Measurements from ENCODE around the gene PDZRN4.

DNA sequence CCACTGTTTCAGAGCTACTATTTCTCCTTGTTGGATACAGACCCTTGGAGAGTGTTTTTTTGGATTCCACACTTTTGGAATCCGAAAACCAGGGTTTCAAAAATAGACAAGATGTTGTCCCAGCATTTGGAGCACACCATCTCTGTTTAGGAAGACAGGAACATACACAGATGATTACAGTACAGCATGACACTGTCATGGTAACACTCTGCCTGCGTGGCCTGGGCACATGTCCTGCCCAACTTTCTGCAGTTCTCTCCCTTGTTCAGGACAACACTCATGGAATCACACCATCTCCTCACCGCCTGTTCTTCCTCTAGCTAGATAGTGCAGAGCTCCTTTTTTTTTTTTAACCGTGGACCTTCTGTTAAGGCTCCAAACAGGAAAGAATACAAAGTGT, 369.2 kb downstream of the PDZRN4 start:
- TF ChIP-seq TAF1 (IDR thresholded peaks at IDR 0.05; ENCODE audit: borderline replicate concordance, insufficient read depth, low read length) (no peak), SIN3A (IDR thresholded peaks at IDR 0.05; ENCODE audit: borderline replicate concordance, insufficient read depth, low read length) (no peak), POLR2AphosphoS5 (IDR thresholded peaks at IDR 0.05; ENCODE audit: low read depth, low read length) (no peak), REST (IDR thresholded peaks at IDR 0.05; ENCODE audit: insufficient read depth in 1 of 2, low read depth in 2 of 2, low read length in 2 of 2) (no peak), FOXP2 (optimal IDR thresholded peaks at IDR 0.05; ENCODE audit: borderline replicate concordance, extremely low read depth, extremely low read length, insufficient read depth) (no peak)

Measured in PFSK-1 (cell line).